Measurements from ENCODE around the gene NOTCH1.

- TF ChIP-seq POLR2A (IDR thresholded peaks at IDR 0.05) (no peak), CTCF (IDR thresholded peaks at IDR 0.05) (no peak)
Measured at GRCh38 chr9:136455043-136456002, 90.5 kb downstream of the NOTCH1 start.

Measured in body of pancreas (tissue), 4 donors.